Activated CD4-positive, CD25-positive, alpha-beta regulatory T cell treated with anti-CD3 and anti-CD28 coated beads, Interleukin-2, amount 50 U/mL, for 24 hours (primary cell): ENCODE measurements around the gene MTHFD1L.

ENCODE experiments used
- ATAC-seq, 2 donors: fragments of 150-1000 bp; cut with Tn5 transposase; one replicate each; pipeline ENCODE4 v1.10.0; 2021; ENCODE audit warnings: mild to moderate bottlenecking in 1 of 2, moderate library complexity in 1 of 2

The MTHFD1L gene

DNA sequence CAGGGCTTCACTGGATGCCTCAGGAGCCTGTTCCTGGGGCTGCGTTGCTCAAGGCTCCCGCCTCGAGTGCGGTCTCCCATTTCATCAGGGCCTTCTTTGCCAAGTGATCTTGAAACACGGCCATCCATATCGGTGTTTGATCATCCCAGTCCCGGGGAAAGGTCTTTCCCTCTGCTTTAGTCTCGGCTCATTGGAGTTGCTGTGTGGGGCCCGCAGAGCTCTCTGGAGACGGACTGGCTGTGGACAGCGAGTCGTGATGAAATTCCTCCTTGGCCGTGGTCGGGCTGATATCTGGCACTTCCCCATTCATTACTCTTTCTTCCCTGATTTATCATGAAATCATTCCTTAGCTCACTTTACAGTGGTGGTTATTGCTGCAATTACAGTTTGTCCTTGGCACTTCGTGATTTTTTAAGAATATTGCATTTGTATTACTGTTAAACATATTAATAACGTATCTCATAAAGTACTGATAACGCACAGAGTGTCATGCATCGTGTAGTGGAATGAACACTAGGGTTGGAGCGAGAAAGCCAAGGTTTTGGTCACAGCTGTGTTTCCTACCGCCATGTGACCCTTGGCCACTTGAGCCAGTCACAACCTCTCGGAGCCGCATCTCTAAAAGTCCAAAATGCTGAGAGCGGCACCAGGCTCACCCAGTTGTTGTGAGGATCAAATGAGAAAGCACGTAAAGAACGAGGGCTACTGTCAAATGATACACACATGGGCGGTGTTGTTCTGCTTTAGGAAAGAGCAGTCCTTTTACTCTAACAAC, 71.8 kb downstream of the MTHFD1L start:
- ATAC-seq, result no peak

DNA sequence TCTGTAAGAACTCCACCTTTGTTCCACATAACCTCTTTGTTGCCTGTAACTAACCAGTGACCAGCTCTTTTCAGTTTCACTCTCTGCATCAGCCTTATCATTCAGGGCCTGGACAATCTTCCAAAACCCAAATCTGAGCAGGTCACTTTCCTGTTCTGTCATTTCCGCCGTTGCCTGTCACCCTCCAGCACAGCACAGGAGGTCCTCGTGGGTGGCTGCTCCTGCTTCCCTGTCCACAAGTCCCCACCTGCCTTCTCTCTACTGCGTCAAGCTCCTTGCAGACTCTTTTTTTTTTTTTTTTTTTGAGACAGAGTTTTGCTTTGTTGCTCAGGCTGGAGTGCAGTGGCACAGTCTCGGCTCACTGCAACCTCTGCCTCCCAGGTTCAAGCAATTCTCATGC, 73.9 kb downstream of the MTHFD1L start:
- ATAC-seq, result no peak

DNA sequence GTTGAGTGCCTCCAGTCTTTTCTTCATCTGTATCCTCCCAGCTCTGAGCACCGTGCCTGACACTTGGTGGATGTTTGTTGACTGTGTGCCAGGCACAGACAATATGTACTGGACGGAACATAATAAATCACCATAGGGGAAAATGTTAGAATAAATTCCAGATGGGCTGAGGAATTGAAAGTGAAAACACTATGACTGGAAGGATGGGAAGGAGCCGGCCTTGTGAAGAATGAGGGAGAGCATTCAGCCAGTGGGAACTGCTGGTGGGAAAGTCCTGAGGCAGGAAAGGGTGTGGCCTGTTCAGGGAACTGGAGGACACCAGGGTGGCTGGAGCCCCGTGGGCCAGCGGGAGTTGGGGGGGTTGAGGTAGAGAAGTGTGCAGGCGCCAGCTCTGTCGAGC, 75.4 kb downstream of the MTHFD1L start:
- ATAC-seq, result no peak

DNA sequence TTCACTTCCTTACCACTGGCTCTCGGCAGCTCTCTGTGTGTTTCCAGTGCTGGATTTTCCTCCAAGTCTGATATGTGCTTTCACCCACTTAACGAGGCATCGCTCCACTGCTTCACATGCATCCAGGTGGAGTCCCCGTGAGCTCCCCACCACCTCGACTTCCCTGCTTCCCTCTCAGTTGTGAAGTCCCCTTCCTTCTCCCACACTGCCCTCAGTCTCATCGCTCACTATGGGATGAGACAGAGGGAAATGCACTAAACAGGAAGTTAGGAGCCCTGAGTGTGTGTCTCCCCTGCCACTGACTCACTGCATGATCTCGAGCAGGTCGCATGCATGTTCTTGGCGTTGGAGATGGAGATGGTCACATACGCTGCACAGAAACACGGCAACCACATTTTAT, 84.0 kb downstream of the MTHFD1L start:
- no peak for ATAC-seq

DNA sequence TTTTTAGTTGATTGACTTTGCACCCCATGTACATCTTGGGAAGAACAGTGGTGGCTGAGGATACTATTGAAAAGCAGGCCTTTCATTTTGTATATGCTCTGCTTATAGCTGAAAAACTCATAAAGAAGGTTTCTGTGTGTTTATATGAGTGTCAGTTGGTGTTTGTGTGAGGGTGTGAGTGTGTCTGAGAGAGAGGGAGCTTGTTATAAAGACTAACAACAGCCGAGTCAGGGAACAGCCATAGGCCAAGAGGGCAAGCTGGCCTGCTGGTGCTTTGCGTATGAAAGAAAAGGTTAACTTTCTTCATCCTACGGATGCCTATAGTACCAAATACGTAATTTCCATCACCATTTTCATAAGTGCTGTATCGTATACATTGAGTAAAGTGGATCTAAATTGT, 88.3 kb downstream of the MTHFD1L start:
- no peak for ATAC-seq

DNA sequence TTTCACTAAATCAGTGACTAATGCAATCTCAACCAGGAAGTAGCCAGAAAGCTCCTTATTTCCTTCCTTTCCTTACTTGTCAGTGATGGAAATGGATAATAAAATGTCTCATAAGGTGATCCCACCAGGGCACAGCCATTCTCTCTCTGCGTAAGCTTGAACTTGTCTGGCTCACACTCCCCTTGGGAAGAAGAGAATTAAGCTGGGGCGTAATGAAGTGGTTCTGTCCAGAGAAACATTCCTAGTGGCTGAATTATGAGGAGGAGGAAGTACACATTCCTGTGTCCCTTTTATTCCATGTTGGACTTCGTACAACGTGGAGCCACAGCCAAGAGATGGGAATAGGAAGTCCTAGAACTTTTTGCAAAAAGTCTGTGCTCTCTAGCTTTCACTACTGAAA, 93.7 kb downstream of the MTHFD1L start:
- ATAC-seq, result no peak

DNA sequence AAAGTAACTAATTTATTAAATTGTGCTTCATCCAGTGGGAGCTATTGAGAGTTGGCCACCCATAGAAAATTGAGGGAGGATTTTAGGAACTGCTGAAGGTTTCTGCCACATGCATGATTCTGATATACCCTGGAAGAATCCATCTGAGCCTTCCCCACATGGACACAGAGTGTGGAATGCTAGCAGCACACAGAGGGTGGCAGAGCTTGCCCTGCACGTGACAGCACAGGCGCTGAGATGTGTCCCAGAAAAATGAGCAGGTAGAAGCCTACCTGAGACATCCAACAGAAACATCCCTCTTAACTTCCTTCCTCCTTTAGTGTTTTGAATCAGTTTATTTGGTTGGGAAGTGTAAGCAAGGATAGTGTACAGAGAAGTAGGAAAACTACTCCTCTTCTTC, 96.9 kb downstream of the MTHFD1L start:
- no peak for ATAC-seq

DNA sequence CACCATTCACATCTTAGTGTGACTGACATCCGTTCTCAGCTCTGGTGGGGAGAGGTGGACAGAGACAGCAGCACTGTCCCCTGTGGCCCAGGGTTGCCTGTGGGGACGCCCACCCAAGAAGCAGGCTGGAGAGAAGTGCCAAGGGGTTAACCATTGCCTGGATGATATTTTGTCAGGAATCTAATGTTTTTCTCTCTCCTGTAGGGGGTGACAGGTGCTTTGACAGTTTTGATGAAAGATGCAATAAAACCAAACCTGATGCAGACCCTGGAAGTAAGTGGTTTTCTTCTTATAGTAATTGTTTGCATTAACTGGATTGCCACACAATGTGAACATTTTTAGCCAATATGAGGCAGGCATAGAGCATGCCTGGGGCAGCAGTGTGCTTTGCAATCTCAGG, 99.3 kb downstream of the MTHFD1L start:
- no peak for ATAC-seq

DNA sequence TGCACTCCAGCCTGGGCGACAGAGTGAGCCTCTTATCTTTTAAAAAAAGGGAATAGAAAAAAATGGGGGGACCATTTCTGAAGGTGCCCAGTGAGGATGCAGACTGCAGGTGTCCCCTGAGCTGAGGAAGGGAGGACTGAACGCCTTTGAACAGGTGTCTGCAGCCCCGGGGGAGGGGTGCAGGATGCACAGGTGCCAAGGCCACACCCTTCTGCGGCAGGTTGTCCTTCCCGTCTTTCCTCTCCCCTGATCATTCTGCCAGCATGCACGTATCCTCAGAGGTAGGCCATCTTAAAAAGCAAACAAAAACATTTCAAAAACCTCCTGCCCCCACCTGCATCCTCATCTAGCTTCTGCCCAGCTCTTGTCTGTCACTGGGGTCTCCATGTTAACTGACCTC, 101.3 kb downstream of the MTHFD1L start:
- ATAC-seq, result no peak

DNA sequence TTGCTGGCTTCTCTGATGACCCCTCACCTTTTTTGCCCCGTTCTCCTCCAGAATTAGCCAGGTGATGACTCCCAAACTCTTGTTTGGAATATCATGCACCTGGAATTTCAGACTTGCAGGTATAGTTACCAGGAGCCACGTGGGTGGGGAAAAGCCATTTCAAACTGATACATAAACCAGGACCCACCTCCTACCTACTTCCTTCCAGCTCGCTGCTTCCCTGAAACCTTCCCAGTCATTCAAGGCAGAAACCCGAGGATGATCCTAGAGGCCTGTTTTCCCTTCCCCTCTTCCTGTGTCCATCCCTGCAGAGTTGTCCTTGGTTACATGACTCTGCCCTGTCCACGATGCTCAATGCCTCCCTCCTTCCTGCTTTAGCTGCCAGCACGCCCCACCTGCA, 101.9 kb downstream of the MTHFD1L start:
- ATAC-seq, result no peak

DNA sequence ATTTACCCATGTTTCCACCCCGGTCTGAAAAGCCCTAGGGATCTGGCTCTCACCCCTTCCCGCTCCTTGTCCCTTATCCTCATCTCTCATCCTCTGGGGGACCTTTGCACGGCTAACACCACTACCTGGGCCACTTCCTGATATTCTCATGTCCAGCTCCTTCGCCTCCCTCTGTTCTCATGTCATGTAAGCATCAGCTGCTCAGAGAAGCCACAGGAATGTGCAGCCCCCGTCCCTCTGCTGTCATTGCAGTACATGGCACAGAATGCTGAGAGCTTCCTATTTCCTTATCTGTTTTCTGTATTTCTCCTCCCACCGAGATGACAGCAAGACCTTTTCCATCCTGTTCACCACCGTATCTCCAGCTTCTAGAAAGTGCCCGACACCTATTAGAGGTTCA, 102.4 kb downstream of the MTHFD1L start:
- ATAC-seq, result no peak

DNA sequence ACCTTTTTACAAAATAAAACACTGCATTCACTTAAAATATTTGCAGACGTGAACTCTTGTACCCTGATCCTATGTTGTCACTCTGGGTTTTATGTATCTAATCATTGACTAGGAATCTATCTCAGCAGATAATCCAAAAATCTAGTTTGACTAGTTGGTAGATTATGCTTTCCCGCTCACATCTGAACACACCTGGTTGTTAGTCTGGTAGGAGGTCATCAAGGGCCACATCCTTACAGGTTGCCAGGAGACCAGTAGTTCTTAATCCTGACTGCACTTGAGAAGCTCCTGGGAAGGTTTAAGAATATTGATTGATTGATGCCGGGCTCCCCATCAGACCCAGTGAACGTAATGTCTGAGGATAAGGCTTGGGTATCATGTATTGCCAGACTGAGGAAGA, 104.4 kb downstream of the MTHFD1L start:
- ATAC-seq, result no peak

DNA sequence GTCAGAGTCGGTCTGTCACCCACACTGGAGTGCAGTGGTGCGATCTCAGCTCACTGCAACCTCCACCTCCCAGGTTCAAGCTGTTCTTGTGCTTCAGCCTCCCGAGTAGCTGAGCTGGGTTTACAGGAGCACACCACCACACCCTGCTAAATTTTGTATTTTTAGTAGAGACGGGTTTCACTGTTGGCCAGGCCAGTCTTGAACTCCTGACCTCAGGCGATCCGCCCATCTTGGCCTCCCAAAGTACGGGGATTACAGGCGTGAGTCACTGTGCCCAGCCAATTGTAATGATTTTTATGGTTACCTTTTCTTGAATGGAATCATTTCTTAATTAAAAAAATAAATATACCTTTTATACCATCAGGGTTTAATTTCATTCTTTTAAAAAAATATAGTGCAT, 105.7 kb downstream of the MTHFD1L start:
- no peak for ATAC-seq

DNA sequence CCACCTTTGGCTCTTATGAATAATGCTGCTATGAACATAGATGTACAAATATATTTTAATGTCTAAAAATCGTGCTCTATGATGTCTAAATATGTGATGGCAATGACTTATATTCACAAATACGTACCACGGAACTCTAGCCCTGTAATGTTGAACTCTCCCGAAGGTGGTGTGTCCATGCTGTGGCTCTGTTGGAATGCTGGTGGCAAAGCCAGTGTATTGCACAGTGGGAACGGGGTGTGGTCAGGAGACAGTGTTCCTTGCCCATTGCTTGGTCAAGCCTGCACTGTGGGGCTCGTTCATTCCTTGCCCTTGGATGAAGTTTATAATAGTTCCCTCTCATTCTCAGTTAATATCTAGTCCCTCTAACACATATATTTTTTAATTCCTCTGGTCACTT, 109.6 kb downstream of the MTHFD1L start:
- no peak for ATAC-seq

DNA sequence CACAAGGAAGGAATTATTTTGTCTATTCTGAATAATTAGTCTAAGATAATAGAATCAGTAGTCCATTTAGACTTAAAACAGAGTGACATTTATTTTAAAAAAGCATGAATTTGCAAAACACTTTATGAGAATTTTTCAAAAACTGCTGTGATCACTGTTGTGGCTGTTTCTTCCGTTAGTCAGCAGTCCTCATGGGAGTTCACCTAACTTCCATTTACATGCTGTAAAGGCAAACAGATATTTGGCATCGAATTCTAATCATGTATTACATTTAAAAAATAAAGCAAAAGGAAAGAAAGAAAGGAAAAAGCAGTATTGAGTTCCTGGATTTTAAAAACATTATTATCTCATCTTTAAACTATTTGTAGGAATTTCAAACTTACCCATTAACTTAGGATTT, 111.8 kb downstream of the MTHFD1L start:
- ATAC-seq, result no peak

DNA sequence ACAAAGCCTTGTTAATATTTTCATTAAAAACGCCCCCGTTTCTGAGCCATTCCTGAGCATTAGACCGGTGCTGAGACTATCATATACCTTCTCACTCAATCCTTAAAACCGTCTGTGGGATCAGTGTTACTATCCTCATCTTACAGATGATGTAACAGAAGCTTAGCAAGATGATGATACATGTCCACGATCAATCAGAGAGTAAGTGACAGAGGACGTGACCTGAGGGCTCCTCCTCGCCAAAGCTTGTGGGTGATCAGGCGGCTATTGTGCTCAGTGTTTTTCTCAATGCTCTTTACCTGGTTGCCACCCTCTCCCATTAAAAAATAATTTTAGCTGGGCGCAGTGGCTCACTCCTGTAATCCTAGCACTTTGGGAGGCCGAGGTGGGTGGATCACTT, 113.1 kb downstream of the MTHFD1L start:
- no peak for ATAC-seq

DNA sequence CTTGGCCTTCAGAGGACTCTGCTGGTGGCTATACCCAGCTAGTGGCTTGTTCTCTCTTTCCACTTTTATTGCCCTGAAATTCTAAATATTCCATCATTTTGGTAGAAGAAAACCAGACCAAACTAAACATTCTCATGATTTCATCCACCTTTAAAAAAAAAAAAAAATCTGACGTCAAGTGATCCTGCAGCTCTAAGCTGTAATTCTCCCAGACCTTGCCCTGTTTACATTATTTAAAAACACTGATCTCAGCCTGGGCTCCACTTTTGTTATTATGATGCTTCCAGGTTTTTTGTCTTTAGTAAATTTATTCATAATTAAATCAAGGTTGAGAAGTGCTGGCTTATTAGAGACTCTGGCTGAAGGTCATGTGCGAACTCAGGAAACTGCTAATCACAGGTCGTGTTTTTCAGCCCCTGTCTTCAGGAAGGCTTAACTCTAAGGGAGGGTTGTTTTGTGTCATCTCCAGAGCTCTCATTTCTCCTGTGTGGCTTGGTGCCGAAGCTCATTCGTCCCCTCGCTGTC, 114.4 kb downstream of the MTHFD1L start:
- no peak for ATAC-seq

DNA sequence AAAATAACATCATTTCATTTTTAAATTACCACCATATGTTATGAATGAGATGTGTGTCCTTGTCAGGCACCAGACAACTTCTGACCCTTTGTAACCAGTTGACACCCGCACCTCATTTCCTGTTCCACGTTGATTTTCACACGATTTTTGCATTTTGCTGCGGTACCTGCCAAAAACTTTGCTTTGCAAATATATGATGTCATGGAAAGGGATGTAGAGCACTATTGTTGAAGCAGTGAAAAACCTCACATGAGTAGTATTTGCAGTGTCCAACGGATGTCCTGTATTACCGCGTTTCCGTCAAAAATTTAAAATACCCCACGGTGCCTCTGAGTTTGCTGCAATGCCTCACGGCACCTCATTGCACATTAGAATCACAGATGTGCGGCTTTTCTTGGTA, 115.6 kb downstream of the MTHFD1L start:
- ATAC-seq, result no peak

DNA sequence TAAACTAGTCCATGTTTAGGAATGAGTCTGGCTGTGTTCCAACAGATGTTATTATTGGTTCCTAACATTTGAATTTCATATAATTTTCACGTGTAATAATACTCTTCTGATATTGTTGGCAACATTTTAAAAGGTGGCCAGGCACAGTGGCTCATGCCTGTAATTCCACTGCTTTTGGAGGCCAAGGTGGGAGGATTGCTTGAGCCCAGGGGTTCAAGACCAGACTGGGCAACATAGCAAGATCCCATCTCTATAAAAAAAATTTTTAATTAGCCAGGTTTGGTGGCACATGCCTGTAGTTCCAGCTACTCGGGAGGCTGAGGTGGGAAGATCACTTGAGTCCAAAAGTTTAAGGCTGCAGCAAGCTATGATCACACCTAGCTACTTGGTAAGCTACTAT, 116.2 kb downstream of the MTHFD1L start:
- ATAC-seq, result no peak

DNA sequence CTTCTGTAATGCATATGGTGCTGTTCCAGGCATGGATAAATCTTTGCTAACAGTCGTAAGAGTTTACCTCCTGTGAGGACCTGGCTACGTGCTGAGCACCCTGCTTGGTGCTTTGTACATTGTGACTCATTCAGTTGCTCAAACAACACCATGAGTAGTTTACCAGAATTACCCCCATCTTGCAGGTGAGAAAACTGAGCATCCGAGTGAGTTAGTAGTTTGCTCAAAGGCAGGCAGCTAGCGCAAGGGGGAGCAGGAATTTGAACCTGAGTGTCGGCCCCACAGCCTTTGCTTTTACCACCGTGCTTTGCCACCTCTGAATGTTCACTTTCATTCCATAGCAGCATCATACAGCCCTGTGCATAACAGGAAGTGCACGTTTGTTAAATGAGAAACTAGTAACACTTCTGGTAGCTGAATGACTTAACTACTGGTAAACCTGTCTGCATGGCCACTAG, 121.9 kb downstream of the MTHFD1L start:
- peak; percentile 91 to 94 for ATAC-seq

DNA sequence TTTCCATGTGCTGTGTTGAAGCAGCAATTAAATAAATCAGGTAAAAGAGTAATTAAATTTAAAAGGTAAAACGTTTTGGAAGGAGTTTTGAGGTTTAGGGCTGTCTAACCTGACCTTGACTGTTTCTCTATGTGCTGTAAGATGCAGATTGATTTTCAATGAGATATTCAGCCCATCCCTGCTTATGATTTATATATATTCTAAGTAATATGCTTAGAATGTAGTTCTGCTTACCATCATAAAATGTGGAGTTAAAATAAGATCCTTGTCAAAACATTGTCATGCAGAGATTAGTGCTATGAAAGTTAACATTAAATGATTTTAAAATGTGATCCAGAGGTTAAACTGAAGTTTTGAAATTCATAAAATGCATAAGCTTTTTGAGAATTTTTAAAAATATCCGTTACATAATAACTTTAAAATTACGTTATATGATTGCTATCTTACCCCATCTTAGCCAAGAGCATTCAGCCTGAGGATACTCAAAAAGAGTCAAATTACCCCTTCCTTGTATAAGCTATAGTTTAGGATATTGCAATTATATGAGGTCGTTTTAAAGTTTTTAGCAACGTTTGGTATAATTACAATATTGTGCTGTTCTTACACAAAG, 122.5 kb downstream of the MTHFD1L start:
- ATAC-seq, result no peak

DNA sequence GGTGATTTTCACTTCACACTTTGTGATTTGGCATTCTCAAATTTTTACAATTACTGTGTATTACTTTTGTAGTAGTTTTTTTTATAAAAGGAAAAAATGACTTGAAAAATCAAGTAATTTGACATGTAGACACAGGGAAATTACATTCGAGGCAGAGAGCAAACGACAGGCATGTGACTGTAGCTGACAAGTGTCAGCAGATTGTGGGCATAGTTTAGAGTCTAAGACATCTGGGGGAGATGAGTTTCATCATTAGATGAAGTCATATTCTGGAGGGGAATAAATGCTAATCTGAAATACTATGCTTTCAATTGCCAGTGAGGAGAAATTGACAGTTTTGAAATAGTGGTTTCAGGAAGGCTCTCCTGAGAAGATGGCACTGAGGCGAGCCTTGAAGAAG, 126.0 kb downstream of the MTHFD1L start:
- ATAC-seq, result no peak

DNA sequence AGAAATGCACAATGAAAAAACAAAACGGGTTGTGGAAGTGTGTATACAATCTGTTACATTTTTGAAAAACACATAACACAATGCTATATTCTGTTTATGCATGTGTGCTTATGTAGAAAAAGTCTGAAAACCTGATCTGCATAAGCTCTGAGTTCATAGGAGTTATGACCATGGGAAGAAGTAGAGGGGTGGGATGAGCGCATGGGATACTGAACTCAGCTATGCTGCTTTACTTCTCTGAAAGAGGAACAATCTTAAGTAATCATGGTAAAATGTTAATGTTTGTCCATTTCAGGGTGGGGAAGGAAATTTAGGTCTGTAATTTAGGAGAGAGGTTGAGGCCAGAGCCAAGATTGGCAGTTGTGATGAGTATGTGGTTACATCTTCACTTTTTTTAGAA, 126.8 kb downstream of the MTHFD1L start:
- no peak for ATAC-seq

DNA sequence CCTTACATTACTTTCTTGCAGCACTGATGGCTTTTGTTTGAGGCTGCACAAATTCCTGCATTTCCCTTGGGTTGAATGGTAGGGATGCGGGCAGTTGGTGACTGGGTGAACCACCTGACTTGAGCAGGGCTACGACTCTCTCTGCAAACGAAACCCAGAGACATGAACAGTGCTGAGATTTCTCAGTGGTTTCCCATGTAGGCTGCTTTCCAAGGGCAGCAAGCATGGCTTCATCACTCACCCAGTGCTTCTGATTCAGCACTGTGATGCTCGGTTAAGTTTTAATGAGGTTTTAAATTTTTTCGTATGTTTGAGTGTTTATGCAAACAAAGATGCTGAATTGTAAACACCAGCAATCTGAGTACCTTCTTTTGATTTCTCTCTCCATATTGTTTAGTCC, 127.2 kb downstream of the MTHFD1L start:
- no peak for ATAC-seq

DNA sequence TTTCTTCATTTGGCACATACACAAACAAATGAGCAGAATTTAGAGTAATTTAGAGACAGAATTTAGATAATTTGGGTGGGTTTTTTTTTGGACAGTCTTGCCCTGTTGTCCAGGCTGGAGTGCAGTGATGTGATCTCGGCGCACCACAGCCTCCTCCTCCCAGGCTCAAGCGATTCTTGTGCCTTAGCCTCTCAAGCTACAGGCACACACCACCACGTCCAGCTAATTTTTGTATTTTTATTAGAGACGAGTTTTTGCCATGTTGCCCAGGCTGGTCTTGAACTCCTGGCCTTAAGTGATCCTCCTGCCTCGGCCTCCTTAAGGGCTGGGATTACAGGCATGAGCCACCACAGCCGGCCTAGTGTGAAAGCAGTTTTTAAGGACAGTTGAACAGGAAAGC, 127.8 kb downstream of the MTHFD1L start:
- no peak for ATAC-seq
